Stimulated activated CD4-positive, alpha-beta T cell treated with anti-CD3 and anti-CD28 coated beads, Interleukin-1b, Interleukin-23, amount 100 ng/mL, for 4 hours (primary cell): ENCODE data around the gene OXCT1.

ENCODE experiments used
- DNase-seq, 2 donors: peaks; one replicate each; pipeline ENCODE4 v3.0.0-alpha.2; 2020; ENCODE audit warnings: low read depth in 2 of 2

OXCT1 gene

DNA sequence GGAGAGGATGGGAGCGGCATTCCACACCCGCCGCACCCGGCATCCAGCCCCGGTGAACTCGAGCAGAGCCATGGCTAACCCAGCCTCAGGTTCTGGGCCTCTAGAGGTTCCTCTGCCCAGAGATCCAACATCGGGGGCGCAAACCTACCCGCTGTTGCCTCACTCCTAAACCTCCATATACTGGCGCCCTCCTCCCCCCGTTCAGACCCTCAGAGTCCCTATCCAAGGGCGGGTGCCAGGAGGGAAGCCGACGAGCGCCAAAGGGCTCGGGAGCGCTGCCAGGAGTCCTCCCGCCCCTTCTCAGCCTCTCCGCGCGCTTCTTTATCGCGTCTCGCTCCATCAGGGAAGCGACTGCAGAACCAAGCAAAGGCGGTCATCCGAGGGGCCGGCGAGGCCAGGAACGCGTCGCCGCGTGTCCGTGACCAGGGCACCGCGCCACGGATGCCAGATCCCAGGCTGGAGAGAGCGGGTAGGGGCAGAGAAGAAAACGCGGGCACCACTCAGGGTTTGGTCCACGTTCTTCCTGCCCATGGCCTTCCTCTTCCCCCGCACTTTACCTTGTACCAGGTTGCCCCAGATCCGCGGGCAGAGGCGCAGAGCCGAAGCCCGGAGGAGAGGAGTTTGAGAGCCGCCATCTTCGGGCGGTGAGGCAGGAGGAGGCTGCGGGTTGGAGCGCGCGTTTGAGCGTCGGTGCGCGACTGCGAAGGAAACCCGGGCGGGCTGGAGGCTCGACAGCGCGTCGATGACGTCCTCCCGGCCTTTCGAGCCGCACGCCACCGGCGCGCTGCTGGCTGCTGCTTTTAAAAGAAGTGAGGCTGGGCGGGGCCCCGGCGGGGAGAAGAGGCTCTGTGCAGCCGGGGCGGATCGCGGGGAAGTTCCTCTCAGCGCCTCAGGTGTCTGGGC is at the start of gene OXCT1:
TSS of gene OXCT1 (minus strand) at position 702 of the 903 bp plus-strand sequence. CDS start at position 635, 67 bp downstream.
- DNase-seq: peak; percentile 87 to 91

DNA sequence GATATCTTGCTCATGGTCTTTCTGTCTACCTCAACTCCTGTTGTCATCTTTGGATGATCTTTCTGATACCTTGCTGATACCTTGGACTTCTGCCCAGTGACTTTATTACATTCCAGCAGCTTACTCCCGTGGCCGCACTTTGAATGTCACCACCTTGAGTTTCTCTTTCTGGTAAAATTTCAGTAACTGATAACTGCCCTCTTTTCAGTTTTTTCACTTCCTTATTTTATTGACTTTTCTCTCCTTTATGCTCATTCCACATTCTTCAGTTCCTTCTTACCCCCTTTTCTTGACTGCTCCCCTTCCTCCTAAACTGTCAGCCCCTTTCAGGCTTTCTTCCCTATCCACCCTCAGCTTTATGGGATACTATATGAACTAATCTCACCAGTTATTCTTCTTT is 47.9 kb upstream of the OXCT1 start:
- no peak for DNase-seq

DNA sequence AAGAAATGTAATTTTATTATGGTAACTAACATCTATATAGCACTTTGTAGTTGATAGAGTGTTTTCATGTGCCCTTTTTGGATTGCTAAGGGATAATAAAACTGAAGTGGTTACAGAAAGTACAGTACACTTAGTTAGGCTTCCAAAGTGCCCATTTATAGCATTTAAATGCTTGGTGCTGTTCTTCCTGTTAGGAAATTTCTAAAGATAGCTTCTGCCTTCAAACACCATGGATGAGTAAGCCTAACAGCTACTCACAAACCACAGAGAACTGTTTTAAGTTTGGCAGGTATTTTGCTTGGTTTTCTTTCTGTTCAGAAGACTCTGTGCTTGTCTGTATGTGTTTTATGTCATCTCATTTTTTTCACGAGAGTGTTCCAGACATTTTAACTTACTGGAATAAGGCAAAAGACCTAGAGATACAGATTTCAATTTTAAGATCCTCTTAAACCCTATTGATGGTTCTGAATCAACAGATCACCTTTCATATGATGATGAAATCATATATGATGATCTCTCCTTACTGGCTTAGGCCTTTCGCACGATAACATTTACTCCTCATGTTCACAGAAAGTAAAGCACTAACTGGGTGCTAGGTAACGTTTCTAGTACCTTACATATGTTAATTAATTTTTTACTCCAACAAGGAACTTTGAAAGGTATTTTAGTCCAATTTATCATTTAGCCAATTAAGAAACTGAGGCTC is 38.3 kb upstream of the OXCT1 start:
- DNase-seq: no peak

DNA sequence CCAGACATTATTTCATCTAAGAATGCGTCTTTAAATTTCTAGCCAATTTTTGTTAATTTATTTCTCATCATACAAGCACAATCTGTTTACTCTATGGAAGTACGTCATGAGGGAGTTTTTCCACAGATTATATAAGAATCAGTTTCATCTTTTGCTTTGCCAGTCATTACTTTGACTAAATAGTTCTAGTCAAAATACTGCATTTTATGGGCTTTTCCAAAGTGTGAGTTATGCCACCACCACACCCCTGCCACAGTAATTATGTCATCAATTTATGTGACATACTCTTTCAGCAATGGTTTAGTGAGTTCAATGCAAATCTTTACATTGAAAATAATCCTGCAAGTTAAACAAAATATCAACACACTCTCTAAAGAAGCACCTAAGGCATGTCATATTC is 35.9 kb upstream of the OXCT1 start:
- no peak for DNase-seq

DNA sequence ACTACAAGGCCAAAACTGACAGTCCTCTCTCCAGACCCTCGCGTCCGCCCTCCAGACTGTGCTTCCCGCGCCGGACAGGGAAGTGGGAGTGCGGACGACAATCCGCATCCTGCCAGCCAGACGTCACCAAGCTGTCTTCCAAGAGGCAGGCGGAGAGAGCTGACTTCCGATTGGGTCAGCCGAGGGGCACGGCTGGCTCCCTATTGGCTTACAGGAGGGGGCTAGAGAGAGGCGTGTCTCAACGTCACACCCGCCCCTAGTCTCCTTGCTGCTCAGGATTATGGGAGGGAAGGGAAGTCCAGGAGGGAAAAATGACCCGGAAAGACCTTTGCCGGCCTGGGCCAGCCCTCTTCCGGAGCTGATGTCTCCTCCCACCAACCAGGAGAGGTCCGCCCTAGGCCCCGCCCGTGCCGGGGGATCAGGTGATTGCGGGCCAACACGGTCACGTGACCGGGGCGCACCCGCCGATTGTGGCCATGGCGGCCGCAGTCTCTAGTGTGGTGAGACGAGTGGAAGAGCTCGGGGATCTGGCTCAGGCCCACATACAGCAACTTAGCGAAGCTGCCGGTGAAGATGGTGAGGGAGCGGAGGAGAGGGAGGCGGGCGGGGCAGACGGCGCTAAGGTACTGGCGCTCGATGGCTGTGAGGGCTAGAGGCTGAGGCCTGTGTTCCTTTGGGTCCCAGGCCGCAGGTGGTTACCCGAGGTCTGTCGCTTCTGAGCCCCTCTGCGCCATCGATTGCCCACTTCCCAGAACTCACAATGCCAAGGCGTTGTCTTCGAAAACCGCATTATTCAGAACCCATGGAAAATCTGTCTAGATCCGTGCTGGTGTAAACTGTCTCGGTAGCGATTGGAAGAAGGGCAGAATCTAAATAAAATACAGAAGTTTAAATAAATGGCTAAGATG is 33.9 kb upstream of the OXCT1 start, which contains the start of gene RIMOC1:
TSS of gene RIMOC1 (plus strand) at position 453 of the 908 bp plus-strand sequence. CDS start at position 477, 24 bp downstream.
- peak; percentile 88 to 96 for DNase-seq

DNA sequence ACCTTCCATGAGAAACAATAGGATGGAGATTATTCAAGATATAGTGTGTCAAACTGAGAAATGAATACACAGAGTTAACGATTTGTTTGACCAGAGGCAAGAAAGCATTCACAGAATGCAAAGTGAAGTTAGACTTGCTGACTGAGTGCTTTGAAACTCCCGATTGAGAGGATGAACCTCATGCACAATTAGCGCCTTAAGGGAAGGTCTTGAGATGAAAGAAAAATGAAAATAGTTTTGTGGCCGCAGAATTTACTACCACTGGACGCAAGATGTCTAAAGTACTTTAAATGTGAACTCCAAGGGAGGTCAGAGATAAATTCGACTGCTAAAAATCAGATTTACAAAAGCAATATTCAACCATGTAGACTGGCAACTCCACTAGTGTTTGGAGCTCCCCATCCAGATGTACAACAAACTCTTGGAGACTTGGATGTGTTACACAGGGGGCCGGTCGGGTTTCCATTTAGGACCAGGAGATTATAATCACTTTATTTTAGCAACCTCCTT is 33.2 kb upstream of the OXCT1 start:
- no peak for DNase-seq

DNA sequence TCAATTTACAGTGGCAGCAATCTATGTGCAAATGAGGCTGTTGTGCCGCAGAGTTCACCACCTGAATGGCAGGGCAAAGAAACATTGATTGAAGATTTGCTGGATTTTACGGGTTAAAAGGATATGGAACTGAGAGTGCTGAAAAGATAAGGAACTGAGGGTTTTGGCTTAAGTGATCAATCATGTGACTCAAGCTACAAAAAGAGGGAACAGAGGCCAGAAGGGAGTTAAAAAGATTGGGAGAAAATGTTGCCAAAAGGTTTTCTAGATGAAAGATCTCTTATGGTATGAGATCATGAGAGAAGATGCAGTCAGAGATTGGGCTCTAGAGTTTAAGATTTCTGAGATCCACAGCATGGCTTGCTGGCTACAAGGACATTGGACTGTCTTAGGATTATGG is 26.0 kb upstream of the OXCT1 start:
- DNase-seq: no peak

DNA sequence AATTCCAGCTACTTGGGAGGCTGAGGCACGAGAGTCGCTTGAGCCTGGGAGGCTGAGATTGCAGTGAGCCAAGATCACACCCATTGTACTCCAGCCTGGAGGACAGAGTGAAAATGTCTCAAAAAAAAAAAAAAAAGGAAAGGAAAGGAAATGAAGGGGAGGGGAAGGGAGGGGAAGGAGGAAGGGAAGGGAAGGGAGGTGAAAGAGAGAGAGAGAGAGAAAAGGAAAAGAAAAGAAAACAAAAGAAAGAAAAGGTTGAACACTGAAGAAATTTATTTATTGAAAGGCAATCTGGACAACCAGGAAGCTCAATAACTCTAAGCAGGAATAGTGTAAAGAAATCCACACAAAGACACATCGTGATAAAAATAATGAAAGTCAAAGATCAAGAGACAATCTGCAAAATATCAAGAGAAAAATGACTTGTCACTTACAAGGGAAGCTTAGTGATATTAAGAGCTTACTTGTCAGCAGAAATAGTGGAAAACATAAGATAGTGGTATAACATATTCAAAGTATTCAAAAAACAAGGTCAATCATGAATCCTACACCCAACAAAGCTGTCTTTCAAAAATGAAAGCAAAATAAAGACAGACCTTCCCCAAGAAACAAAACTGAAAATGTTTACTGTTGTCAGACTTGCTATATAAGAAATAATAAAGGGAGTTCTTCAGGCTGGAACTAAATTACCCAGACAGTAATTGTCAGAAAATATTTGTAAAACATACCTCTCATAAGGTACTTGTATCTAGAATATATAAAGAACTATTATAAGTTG is 23.0 kb upstream of the OXCT1 start:
- DNase-seq: no peak

DNA sequence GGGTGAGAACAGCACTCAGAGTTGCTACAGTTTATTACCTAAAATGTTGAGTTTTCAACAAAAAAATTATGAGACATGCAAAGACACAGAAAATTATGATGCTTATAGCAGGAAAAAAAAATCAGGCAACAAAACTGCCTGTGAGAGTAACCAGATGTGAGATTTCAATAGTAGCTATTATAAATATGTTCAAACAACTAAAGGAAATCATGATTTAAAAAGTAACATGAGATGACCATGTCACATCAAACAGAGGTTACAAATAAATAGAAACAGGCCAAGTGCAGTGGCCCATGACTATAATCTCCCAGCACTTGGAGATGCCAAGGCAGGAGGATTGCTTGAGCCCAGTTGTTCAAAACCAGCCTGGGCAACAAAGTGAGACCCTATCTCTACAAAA is 21.8 kb upstream of the OXCT1 start:
- DNase-seq: no peak

DNA sequence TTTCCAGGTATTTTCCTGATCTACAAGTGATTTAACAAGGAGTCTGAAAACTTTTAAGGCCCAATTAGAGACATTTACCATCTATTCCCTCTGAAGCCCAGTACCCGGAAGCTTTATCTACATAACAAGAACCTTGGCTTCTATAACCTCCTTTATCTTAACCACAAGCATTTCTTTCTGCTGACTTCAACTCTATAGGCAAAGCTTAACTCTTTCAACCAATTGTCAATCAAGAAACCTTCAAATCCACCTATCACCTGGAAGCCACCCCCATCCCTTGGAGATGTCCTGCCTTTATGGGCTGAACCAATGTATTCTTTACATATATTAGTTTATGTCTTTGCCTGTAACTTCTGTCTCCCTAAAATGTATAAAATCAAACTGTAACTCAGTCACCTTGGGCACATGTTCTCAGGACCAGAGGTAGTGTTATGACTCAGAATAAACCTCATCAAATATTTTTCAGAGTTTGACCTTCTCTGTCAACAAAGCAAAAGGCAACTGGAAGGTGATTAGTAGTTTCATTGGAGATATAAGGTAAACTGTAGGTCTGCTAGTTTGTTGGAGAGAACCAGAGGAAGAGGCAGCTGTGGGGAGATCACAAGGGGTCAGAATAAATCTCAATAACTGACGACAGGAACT is 21.0 kb upstream of the OXCT1 start:
- DNase-seq: no peak

DNA sequence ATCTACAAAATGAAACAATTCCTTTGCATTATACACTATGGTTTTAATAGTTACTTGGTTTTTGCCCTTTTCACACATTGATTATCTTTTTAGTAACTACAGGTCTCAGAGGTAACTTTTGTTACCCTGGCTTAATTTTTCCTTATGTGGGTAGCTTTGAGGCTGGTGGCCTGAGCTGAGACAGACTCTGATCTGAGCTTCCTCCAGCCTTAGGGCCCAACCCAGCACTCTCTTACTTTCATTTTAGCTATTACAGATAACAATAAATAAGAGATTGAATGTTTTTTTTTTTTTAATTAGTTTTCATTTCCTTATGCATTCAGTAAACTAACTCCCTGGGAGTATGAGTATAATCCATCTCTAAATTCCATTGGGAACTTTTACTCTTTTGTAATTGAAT is 15.1 kb upstream of the OXCT1 start:
- no peak for DNase-seq

DNA sequence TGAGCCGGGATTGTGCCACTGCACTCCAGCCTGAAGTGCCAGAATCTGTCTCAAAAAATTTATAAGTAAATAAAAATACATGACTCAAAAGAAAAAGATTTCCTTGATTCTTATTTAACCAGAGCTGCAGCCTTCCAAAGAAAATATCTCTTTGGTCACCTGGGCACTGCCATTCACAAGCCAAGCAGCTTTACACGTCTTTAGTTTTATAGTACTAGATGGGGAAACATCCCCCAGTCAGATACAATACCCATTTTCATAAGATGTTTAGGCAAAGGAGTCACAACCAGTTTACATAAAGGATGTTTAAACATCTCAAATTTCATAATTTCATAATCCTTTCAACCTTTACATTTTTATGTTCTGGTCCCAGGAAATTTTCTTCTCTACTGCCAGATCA is 13.7 kb upstream of the OXCT1 start:
- DNase-seq: no peak

DNA sequence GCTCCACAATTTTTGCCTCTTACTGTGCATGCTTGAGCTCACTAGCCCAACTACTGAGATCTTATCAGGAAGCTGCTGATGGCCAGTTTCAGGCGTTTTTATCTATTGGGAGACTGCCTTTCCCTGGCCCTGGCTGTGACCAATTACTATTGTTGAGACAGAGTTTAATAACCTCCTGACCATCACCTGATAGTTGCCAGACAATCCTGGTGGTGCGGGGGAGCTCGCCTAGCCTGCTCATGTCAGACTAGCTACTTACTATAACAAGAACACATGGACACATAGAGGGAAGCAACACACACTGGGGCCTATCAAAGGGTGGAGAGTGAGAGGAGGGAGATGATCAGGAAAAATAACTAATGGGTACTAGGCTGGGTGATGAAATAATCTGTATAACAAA is 13.0 kb upstream of the OXCT1 start:
- DNase-seq: no peak

DNA sequence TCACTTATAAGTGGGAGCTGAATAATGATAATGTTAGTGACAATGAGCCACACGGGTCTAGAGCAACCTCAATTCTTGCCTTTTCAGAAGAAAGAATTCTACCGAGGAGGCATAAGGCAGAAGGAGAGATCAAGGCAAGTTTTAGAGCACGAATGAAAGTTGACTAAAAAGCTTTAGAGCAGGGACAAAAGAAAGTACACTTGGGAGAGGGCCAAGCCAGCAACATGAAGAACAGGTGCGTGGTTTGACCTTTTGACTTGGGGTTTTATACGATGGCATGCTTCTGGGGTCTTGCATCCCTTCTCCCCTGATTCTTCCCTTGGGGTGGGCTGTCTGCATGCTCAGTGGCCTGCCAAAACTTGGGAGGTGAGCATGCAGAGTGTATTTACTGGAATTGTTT is 12.5 kb upstream of the OXCT1 start:
- DNase-seq: no peak

DNA sequence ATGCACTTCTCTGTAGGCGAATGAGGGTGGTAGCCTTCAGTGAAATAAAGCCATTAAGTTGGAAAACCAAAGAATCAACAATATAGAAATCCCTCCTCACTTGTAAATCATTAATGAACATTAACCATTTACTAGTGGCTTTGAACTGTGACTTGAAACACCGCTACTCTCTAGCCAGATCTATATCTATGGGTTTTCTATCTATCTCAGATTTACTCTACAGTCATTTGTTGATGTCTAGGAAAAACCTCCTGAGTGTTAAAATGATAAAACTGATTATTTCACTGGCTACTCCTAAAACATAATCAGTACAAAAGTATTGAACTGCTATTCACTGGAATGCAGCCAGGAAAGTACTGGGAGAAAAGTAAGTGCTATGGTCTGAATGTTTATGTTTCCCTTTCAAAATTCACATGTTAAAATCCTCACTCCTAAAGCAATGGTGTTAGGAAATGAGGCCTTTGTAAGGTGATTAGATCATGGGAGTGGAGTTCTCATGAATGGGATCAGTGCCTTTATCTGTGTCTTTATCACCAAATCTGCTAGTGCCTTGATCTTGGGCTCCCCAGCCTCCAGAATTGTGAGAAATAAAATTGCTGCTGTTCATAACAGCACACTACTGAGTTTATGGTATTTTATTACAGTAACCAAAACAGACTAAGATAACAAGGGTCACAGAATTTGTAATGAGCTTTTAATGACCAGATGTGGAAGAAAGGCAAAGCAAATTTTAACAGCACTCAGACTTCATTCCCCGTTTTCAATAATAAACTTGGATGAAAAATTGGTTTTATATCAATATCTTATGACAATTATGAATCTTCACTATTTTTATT is 8.6 kb upstream of the OXCT1 start:
- DNase-seq: no peak

DNA sequence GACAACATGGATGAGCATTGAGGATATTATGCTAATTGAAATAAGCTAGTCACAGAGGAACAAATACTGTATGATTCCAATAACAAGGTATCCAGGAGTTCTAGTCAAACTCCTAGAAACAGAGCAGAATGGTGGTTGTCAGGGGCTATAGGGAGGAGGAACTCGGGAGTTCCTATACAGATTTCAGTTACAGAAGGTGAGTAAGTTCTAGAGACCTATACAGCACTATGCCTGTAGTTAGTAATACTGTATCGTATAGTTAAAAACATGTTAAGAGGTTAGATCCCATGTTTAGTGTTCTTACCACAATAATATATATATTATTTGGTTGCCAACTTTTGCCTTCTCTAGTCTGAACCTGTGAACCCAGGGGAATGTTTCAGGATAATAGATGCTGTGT is 7.9 kb upstream of the OXCT1 start:
- no peak for DNase-seq

DNA sequence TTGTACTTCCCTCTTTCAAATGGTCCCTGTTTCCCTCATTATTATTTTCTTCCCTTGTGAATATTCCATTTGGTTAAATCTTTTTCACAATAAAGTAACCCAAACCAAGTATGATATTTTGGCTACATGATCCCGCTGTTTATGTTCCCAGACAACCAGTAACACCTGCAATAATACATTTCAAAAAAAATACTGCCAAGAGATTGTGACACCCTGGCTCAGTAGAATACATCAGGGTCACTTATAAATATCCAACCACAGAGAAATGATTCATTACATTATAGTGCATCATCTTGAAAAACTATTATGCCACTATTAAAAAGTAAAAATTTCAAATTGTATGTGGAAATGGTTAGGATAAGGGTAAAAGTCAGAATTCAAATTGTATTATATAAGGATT is 7.2 kb upstream of the OXCT1 start:
- no peak for DNase-seq

DNA sequence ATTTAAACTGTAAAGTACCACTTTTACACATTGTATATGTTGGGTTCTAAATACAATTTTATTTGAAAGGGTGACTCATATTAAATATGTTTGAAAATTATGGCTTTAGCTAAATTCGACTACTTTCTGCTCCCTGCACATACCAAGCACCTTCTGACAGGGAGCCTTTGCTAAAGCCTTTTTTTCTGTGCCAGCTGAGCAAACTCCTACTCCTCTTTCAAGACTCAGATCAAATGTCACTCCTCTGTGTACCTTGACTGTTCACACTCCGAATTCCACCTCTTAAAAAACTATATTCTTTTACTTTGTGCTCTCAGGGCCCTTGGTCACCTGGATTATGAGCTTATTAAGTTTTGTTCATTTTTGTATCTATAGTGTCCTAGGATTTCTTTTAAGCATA is 6.5 kb upstream of the OXCT1 start:
- no peak for DNase-seq

DNA sequence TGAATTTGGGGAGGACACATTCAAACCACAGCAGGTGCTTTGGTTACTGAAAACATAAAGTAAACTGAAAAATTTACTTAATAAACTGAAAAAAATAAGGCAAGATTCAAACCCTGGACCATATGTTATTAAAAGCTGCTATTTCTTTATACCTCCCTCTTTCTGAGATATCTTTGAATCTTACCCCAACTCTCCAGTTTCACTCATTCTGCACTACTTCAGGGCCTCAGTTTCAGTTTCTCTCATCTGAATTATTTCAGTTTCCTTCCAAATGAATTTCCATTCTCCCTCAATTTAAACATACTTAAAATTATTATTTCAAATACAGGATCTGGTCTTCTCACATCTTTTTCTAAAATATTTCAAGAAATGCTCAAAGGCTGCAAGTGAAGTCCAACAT is 4.9 kb upstream of the OXCT1 start:
- no peak for DNase-seq
